ENCODE data around the gene H6PD.

H6PD gene

GRCh38 chr1:9253453-9254105 lies 19.0 kb downstream of the H6PD start:
- H3K4me1 ChIP-seq (ENCODE audit: control insufficient read depth in 1 of 2, insufficient read depth in 2 of 2, low read length in 2 of 2), result peaks cover 36 to 44% of the 10 kb centered on the region in 2 donors
- H3K9ac ChIP-seq (ENCODE audit: low read depth in 1 of 2, low read length in 2 of 2), result peak overlapping the region in 1 of 2 donors; percentile 2
- H3K4me3 ChIP-seq (ENCODE audit: low read depth in 1 of 2, low read length in 2 of 2), result no peak overlapping the region
- peaks cover 0 to 1% of the 10 kb centered on the region in 2 donors for H3K9me3 ChIP-seq (ENCODE audit: control insufficient read depth in 1 of 2, low read length in 2 of 2)
- no peaks in the 10 kb centered on the region for H3K27me3 ChIP-seq (ENCODE audit: control insufficient read depth in 1 of 2, insufficient read depth in 2 of 2, low read length in 2 of 2)
- H3K36me3 ChIP-seq (ENCODE audit: control insufficient read depth in 1 of 2, insufficient read depth in 2 of 2, low read length in 2 of 2), result peaks cover 7 to 21% of the 10 kb centered on the region in 2 donors
- no peak overlapping the region for H3K27ac ChIP-seq (ENCODE audit: low read depth, low read length)

GRCh38 chr1:9256332-9256731 lies 21.8 kb downstream of the H6PD start:
- H3K27ac ChIP-seq (ENCODE audit: low read depth, low read length), result no peak overlapping the region
- no peaks in the 10 kb centered on the region for H3K27me3 ChIP-seq (ENCODE audit: control insufficient read depth in 1 of 2, insufficient read depth in 2 of 2, low read length in 2 of 2)
- H3K4me3 ChIP-seq (ENCODE audit: low read depth in 1 of 2, low read length in 2 of 2), result no peak overlapping the region
- H3K9me3 ChIP-seq (ENCODE audit: control insufficient read depth in 1 of 2, low read length in 2 of 2), result peaks cover 0 to 3% of the 10 kb centered on the region in 2 donors
- peaks cover 7 to 23% of the 10 kb centered on the region in 2 donors for H3K36me3 ChIP-seq (ENCODE audit: control insufficient read depth in 1 of 2, insufficient read depth in 2 of 2, low read length in 2 of 2)
- peaks cover 13 to 19% of the 10 kb centered on the region in 2 donors for H3K4me1 ChIP-seq (ENCODE audit: control insufficient read depth in 1 of 2, insufficient read depth in 2 of 2, low read length in 2 of 2)
- no peak overlapping the region for H3K9ac ChIP-seq (ENCODE audit: low read depth in 1 of 2, low read length in 2 of 2)

- Histone ChIP-seq H3K9ac (ENCODE audit: low read depth in 1 of 2, low read length in 2 of 2) (no peak overlapping the region), H3K36me3 (ENCODE audit: control insufficient read depth in 1 of 2, insufficient read depth in 2 of 2, low read length in 2 of 2) (peaks cover 7 to 36% of the 10 kb centered on the region in 2 donors), H3K4me1 (ENCODE audit: control insufficient read depth in 1 of 2, insufficient read depth in 2 of 2, low read length in 2 of 2) (peaks cover 9 to 11% of the 10 kb centered on the region in 2 donors), H3K4me3 (ENCODE audit: low read depth in 1 of 2, low read length in 2 of 2) (no peak overlapping the region), H3K9me3 (ENCODE audit: control insufficient read depth in 1 of 2, low read length in 2 of 2) (peaks cover 0 to 3% of the 10 kb centered on the region in 2 donors), H3K27ac (ENCODE audit: low read depth, low read length) (no peak overlapping the region), H3K27me3 (ENCODE audit: control insufficient read depth in 1 of 2, insufficient read depth in 2 of 2, low read length in 2 of 2) (no peaks in the 10 kb centered on the region)
These were observed 23.3 kb downstream of the H6PD start for GRCh38 chr1:9257851-9258250.

GRCh38 chr1:9258629-9259028 lies 24.1 kb downstream of the H6PD start:
- Histone ChIP-seq H3K27ac (ENCODE audit: low read depth, low read length) (no peak overlapping the region), H3K9ac (ENCODE audit: low read depth in 1 of 2, low read length in 2 of 2) (no peak overlapping the region), H3K4me3 (ENCODE audit: low read depth in 1 of 2, low read length in 2 of 2) (no peak overlapping the region), H3K9me3 (ENCODE audit: control insufficient read depth in 1 of 2, low read length in 2 of 2) (peaks cover 0 to 3% of the 10 kb centered on the region in 2 donors), H3K4me1 (ENCODE audit: control insufficient read depth in 1 of 2, insufficient read depth in 2 of 2, low read length in 2 of 2) (peaks cover 3 to 4% of the 10 kb centered on the region in 2 donors), H3K36me3 (ENCODE audit: control insufficient read depth in 1 of 2, insufficient read depth in 2 of 2, low read length in 2 of 2) (peaks cover 7 to 44% of the 10 kb centered on the region in 2 donors), H3K27me3 (ENCODE audit: control insufficient read depth in 1 of 2, insufficient read depth in 2 of 2, low read length in 2 of 2) (no peaks in the 10 kb centered on the region)

- H3K4me1 ChIP-seq (ENCODE audit: control insufficient read depth in 1 of 2, insufficient read depth in 2 of 2, low read length in 2 of 2), result no peaks in the 10 kb centered on the region
These were observed 25.6 kb downstream of the H6PD start for GRCh38 chr1:9260059-9260766.

GRCh38 chr1:9261496-9261895 lies 26.9 kb downstream of the H6PD start:
- Histone ChIP-seq H3K27ac (ENCODE audit: low read depth, low read length) (no peak overlapping the region), H3K4me1 (ENCODE audit: control insufficient read depth in 1 of 2, insufficient read depth in 2 of 2, low read length in 2 of 2) (no peaks in the 10 kb centered on the region), H3K4me3 (ENCODE audit: low read depth in 1 of 2, low read length in 2 of 2) (no peak overlapping the region), H3K36me3 (ENCODE audit: control insufficient read depth in 1 of 2, insufficient read depth in 2 of 2, low read length in 2 of 2) (peaks cover 19 to 60% of the 10 kb centered on the region in 2 donors), H3K9ac (ENCODE audit: low read depth in 1 of 2, low read length in 2 of 2) (no peak overlapping the region), H3K9me3 (ENCODE audit: control insufficient read depth in 1 of 2, low read length in 2 of 2) (peaks cover 0 to 3% of the 10 kb centered on the region in 2 donors), H3K27me3 (ENCODE audit: control insufficient read depth in 1 of 2, insufficient read depth in 2 of 2, low read length in 2 of 2) (no peaks in the 10 kb centered on the region)

More at GRCh38 chr1:9260059-9260766, 25.6 kb downstream of the H6PD start:
- Histone ChIP-seq H3K9ac (ENCODE audit: low read depth in 1 of 2, low read length in 2 of 2) (no peak overlapping the region), H3K36me3 (ENCODE audit: control insufficient read depth in 1 of 2, insufficient read depth in 2 of 2, low read length in 2 of 2) (peaks cover 18 to 57% of the 10 kb centered on the region in 2 donors), H3K9me3 (ENCODE audit: control insufficient read depth in 1 of 2, low read length in 2 of 2) (peaks cover 0 to 3% of the 10 kb centered on the region in 2 donors), H3K4me3 (ENCODE audit: low read depth in 1 of 2, low read length in 2 of 2) (no peak overlapping the region), H3K27ac (ENCODE audit: low read depth, low read length) (no peak overlapping the region), H3K27me3 (ENCODE audit: control insufficient read depth in 1 of 2, insufficient read depth in 2 of 2, low read length in 2 of 2) (no peaks in the 10 kb centered on the region)

- Histone ChIP-seq H3K36me3 (ENCODE audit: control insufficient read depth in 1 of 2, insufficient read depth in 2 of 2, low read length in 2 of 2) (peaks cover 19 to 62% of the 10 kb centered on the region in 2 donors), H3K9me3 (ENCODE audit: control insufficient read depth in 1 of 2, low read length in 2 of 2) (peaks cover 0 to 3% of the 10 kb centered on the region in 2 donors), H3K4me1 (ENCODE audit: control insufficient read depth in 1 of 2, insufficient read depth in 2 of 2, low read length in 2 of 2) (no peaks in the 10 kb centered on the region), H3K27ac (ENCODE audit: low read depth, low read length) (no peak overlapping the region), H3K27me3 (ENCODE audit: control insufficient read depth in 1 of 2, insufficient read depth in 2 of 2, low read length in 2 of 2) (no peaks in the 10 kb centered on the region), H3K9ac (ENCODE audit: low read depth in 1 of 2, low read length in 2 of 2) (no peak overlapping the region), H3K4me3 (ENCODE audit: low read depth in 1 of 2, low read length in 2 of 2) (no peak overlapping the region)
These were observed 27.8 kb downstream of the H6PD start for GRCh38 chr1:9262096-9262986.

GRCh38 chr1:9263276-9263855 lies 28.8 kb downstream of the H6PD start:
- H3K4me1 ChIP-seq (ENCODE audit: control insufficient read depth in 1 of 2, insufficient read depth in 2 of 2, low read length in 2 of 2), result no peaks in the 10 kb centered on the region
- H3K36me3 ChIP-seq (ENCODE audit: control insufficient read depth in 1 of 2, insufficient read depth in 2 of 2, low read length in 2 of 2), result peaks cover 12 to 55% of the 10 kb centered on the region in 2 donors
- H3K27ac ChIP-seq (ENCODE audit: low read depth, low read length), result no peak overlapping the region

GRCh38 chr1:9263984-9264872 lies 29.7 kb downstream of the H6PD start:
- Histone ChIP-seq H3K27ac (ENCODE audit: low read depth, low read length) (no peak overlapping the region), H3K9ac (ENCODE audit: low read depth in 1 of 2, low read length in 2 of 2) (no peak overlapping the region), H3K27me3 (ENCODE audit: control insufficient read depth in 1 of 2, insufficient read depth in 2 of 2, low read length in 2 of 2) (no peaks in the 10 kb centered on the region), H3K4me1 (ENCODE audit: control insufficient read depth in 1 of 2, insufficient read depth in 2 of 2, low read length in 2 of 2) (no peaks in the 10 kb centered on the region), H3K4me3 (ENCODE audit: low read depth in 1 of 2, low read length in 2 of 2) (no peak overlapping the region), H3K9me3 (ENCODE audit: control insufficient read depth in 1 of 2, low read length in 2 of 2) (no peaks in the 10 kb centered on the region), H3K36me3 (ENCODE audit: control insufficient read depth in 1 of 2, insufficient read depth in 2 of 2, low read length in 2 of 2) (peaks cover 12 to 56% of the 10 kb centered on the region in 2 donors)

More at GRCh38 chr1:9263276-9263855, 28.8 kb downstream of the H6PD start:
- no peak overlapping the region for H3K9ac ChIP-seq (ENCODE audit: low read depth in 1 of 2, low read length in 2 of 2)
- peaks cover 0 to 3% of the 10 kb centered on the region in 2 donors for H3K9me3 ChIP-seq (ENCODE audit: control insufficient read depth in 1 of 2, low read length in 2 of 2)
- no peak overlapping the region for H3K4me3 ChIP-seq (ENCODE audit: low read depth in 1 of 2, low read length in 2 of 2)
- no peaks in the 10 kb centered on the region for H3K27me3 ChIP-seq (ENCODE audit: control insufficient read depth in 1 of 2, insufficient read depth in 2 of 2, low read length in 2 of 2)
